GM11168 (cell line): ENCODE results near the gene URB2.
"Not testable (repeated sequence)": the region's sequence is repeated elsewhere in the genome, so short reads cannot be mapped to it uniquely, and the experiment has no call there.

Experiments used
- in situ Hi-C: fragments of 300-500 bp; cut with MboI; formaldehyde crosslinking; loops from one replicate; pipeline ENCODE4 v1.12.0; 2022; ENCODE audit warnings: low sequenced_read_pairs; ENCODE audit not compliant: unreplicated experiment

URB2 gene

DNA sequence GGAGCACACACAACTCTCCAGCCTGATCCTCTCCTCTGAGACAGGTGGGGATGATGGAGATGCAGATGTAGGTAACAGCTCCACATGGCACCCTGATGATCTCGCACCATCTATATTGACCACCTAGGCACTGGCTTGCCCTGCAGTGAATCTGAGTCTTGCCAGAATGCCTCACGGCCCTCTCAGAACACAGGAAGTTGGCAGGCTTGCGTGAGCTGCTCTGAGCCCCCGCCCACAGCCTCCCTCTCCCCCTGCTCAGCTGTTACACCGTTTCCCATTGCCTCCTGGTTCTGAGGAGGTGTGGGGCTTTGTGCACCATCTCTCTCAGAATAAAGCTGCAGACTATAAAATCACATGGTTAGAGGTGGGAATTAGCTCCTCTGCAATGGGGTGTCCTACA, 48.0 kb downstream of the URB2 start:
- in situ Hi-C loops: loop anchor here (25.0 kb wide), 1 partner anchor 638 kb away; no protein-coding TSS in a partner anchor

DNA sequence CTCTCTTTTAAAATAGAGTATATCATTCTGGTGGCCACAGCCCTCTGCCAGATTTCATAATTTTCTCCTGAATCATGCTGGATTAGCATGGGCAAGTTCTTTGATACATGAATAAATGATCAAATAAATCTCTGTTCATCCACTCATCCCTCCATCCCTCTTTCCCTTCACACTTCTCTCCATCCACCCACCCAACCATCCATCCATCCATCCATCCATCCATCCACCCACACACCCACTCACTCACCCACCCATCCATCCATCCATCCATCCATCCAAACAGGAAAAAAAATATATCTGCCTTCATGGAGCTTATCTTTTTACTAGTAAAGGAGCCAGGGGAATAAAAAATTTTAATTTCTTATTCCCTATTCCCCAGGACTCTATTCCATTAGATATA, 49.3 kb downstream of the URB2 start:
- in situ Hi-C loops: no loop called here

DNA sequence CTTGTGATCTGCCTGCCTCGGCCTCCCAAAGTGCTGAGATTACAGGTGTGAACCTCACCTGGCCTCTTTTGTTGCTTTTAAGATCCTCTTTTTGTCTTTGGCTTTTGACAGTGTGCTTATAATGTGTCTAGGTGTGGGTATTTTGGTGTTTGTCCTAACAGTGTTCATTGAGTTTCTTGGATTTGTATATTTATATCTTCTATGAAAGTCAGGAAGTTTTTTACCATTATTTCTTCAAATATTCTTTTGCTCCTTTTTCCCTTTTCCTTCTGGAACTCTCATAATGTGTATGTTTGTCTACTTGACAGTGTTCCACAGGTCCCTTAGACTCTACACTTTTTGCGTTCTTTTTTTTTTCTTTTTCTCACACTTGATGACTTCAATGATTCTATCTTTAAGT, 59.1 kb downstream of the URB2 start:
- in situ Hi-C loops: no loop called here

DNA sequence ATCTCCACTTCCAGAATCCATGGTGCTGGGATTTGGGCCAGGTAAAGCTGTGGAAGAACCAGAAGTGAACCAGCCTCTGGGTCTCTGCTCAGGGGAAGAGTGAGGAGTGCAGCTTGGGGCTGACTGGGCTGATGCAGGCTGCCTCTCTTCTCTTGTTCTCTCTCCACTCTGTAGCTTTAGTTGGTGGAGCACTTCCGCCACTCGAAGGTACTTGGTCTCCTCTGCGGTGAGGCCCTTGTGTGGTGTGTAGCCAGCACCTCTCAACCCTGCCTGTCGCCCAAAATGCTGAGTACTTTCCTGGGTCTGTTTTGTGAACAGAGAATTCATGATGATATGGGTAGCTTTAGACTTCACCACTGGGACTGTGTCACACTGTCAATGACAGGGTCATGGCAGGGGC, 63.2 kb downstream of the URB2 start:
- in situ Hi-C loops: no loop called here

DNA sequence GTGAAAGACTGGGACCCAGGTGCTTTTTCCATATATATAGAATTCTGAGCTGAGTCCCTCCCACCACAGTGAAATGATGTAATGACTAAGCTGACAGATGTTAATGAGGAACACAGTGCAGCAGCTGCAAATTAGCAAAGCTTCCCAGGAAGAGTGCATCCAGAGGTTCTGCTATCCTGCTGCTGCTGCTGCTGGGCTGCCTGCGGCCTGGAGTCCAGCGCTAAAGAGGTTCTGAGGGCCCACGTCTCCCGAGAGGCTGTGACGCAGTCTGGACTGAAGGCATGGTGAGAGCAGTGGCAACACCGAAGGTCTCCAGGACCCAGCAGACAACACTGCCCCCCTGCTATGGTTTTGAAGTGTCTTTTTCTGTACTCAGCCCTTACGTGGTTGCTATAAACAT, 63.9 kb downstream of the URB2 start:
- in situ Hi-C loops: no loop called here

DNA sequence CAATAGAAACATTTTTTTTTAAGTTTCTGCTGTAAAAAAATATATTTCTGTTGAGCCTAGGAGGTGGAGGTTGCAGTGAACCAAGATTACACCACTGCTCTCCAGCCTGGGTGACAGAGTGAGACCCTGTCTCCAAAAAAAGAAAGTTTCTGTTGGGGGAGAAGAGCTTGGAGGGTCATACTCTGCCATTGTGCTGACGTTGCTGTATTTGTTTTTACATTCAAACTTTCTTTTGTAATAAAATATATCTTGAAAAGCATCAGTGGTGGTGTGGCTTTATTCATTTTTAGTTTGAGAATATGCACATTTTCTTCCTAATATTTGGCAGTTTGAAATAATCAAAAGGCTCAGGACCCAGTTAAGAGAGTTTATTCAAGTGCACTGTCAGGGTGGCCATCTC, 64.6 kb downstream of the URB2 start:
- in situ Hi-C loops: no loop called here

DNA sequence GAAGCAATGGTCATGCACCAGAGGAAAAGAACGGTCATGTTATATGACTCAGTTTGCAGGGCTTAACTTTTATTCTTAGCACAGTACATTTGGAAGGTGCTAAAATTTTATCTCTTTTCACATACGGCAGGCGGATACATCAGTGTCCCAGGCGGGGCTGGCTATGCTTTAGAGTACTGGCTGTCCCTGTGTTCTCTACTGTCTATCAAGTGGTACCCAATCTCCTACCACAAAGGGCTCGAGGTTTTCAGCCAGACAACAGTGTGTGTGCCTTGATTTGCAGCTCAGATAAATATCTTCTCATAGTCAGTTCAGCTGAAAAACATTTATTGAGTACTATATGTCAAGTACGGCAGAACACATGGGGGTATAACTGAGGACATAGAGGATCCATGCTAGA, 65.3 kb downstream of the URB2 start:
- in situ Hi-C loops: no loop called here

DNA sequence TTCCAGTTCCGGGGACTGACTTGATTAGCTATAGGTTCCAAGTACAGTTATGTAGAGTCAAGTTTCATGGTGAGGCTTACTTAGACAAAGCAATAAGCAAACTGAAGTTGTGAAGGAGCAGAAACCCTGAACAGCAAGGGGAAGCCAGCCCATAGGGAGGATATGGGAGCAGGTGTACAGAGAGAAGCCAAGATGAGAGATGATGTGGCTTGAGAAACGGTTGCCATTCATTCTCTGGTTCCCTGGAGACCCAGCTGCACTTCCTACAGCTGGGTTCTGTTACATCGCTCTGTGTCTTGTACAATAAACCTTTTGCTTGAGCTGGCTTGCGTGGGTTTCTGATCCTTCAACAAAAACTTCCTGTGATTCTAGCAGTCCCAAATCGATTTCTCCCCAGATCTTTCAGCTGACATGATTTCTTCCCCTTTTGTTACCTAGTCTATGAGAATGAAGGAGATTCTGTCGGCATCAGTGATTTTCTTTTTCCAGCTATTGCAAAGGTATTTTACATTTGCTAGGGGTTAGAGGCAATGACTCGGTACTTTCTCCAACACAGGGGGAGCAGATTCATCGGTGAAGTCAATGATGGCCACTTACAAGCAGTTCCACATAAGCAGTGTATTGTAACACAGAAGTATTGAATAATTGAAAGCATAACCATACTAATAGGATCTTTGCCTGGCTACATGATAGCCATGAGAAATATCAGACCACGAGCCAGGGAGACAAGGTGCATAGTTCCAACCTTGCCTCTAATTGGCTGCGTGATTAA, 67.3 kb downstream of the URB2 start:
- in situ Hi-C loops: no loop called here

DNA sequence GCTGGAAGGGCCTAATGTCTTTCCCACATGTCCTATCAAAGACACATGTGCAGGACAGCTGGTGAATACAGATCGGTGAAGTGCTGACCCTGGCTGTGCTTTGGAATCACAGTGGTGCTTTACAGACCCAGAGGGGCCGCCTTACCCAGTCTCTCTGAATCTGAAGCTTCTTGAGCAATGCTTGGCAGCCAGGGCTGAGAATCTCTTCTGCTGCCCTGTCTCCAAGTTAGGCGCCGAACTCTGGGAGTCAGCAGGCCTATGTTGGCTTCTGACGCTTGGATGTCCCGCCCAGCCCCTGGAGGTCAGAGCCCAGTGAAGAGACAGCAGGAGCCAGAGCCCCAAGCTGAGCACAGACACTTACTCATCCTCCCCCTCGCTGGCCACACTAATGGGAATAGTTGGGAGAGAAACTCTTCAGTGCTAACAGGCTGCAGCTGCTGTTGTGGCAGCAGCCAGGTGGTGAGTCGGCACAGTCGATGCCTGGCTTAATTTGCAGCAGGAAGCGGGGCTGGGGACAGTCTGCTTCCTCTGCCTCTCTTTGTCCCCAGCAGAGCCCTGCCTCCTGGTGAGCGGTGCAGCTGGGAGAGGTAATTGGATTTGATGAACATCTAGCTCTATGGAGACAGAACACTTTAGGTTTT, 68.1 kb downstream of the URB2 start:
- in situ Hi-C loops: no loop called here

DNA sequence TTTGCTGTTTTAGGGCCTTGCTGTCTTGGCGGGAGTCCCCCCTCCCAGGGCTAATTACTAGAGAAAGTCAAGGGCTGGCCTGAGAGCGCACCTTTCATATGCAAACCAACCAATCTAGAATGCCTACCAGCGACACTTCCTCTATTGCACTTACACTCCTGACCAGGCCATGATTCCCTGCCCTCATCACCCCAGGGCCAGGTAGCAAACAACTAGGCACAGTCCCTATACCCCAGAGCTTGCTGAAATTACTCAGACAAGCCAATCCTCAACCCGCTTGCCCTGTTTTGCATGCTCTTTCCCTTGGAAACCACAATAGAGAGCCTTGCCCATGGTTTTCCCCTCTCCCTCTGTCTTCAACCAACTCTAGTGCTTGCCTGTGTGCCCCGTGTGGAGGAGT, 70.3 kb downstream of the URB2 start:
- in situ Hi-C loops: no loop called here

DNA sequence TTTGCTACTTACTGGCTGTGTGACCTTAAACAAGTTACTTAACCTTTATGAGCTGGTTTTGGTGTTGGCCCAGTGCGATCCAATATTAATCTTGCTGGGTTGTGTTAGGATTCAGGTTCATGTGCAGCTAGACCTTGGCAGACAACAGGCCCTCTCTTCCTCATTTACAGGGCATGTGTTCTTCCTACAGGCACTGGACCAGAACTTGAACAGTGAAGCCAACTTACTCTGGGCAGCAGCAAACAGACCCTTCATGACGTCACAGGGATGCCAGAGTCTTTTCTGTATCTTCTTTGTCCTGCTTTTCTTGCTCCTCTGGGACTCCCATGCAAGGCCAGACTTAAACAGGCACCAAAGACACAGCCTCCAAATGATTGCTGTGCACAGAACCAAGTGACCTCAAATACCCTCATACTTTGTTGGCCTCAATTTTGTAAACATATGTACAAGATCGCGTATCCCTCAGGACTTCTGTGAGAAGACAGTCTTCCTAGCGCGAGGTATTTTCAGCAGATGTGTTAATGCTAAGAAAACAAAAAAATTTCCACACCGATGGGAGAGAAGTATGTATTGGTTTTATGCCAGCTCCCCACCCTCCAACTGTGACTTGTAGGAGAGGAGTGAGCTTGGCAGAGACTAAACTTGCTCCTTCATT, 73.7 kb downstream of the URB2 start:
- in situ Hi-C loops: no loop called here

DNA sequence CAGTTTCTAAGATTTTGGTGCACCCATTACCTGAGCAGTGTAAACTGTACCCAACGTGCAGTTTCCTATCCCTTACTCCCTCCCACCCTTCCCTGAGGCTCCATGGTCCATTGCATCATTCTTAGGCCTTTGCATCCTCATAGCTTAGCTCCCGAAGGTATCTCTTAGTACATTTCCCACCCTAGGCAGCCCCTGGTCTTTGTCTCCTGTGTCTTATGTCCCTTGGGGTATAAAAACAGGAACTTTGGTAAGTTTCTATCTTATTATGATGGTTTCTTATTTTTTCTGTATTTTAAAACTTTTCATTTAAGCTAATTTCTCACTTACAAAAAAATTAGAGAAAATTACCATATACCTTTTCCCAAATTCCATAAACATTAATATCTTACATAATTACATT, 78.1 kb downstream of the URB2 start:
- in situ Hi-C loops: no loop called here

DNA sequence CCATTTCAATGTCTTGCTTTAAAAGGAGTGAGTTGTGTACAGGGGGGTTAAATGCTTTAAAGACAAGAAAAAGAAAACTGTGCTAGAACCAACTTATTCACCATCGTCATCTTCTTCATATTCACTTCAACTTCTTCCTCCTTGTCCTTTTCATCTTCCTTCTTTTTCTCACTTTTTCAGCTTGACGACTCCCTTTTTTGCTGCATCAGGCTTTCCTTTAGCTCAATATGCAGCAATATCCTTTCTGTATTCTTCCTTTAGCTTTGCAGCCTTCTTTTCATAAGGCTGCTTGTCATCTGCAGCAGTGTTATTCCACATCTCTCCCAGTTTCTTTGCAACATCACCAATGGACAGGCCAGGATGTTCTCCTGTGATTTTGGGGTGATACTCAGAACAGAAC, 79.1 kb downstream of the URB2 start:
- in situ Hi-C loops: not testable (repeated sequence)

DNA sequence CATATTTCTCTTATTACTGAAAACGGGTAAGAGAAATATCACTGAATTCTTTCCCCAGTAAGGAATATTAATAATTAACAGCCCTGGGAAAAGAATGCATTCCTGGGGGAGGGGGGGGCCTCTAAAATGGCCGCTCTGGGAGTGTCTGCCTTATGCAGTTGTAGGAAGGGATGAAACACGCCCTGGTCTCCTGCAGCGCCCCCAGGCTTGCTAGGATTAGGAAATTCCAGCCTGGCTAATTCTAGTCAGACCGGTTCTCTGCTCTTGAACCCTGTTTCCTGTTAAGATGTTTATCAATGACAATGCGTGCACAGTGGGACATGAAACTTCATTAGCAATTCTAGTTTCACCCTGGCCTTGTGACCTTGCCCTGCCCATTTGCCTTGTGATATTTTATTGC, 81.1 kb downstream of the URB2 start:
- in situ Hi-C loops: not testable (repeated sequence)

DNA sequence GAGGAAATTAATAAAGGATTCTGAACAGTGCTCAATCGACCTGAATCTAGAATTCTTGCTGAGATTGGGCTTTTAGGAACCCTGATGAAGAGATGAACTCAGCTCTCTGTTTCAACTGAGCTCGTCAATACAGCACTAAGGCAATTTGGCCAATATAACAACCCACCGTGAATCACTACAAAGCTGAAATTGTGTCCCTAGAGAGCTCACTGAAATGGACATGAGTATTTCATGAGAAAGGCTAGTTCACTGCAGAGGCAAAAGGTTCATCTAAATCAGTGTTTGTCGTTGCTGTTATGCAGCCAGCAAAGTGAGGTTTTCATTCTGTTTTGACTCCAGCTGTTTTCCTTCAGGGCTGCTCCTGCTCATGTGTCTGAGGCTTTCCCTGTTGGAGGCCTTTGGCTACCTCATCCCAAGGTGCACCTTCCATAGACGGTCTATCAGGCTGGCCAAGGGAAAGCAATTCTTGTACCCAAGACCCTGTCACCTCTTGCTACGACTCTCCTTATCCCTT, 83.5 kb downstream of the URB2 start:
- in situ Hi-C loops: no loop called here
